Femur (tissue), 1 donor: ENCODE data around the gene TBC1D1.
"Not testable (repeated sequence)": the region's sequence is repeated elsewhere in the genome, so short reads cannot be mapped to it uniquely, and the experiment has no call there.

Source experiments
- DNase-seq: peaks from one replicate; pipeline ENCODE4 v3.0.0-alpha.2; 2017

The TBC1D1 gene

DNA sequence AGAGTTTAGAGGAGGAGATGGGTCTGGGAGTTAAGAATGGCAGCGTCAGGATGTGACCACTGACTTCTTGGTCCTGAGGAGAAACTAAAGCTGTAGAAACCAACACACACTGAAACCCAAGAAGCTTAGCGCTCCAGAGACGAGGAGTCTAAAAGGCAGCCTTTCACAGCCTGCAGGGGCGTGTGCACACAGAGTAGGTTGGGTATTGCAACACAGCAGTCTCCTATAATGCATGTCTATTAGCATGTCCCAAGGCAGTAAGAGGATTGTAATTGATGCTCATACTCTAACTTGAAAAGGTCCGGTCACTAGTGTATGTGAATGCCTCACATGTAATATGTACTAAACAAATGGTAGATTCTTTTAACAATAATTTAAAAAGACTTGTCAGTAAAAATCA lies 126.7 kb downstream of the TBC1D1 start:
- DNase-seq = no peak

DNA sequence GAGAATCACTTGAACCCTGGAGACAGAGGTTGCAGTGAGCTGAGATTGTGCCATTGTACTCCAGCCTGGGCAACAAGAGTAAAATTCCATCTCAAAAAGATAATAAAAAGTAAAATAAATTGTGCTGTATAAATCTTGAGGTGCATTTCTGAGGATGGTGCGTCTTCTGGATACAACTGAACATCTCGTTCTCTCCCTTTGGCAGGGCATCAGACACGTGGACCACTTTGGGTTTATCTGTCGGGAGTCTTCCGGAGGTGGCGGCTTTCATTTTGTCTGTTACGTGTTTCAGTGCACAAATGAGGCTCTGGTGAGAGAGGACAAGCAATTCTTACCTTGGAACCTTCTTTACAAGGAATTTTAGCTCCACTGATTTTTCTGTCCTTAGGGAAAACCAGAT lies 129.5 kb downstream of the TBC1D1 start:
- no peak for DNase-seq

DNA sequence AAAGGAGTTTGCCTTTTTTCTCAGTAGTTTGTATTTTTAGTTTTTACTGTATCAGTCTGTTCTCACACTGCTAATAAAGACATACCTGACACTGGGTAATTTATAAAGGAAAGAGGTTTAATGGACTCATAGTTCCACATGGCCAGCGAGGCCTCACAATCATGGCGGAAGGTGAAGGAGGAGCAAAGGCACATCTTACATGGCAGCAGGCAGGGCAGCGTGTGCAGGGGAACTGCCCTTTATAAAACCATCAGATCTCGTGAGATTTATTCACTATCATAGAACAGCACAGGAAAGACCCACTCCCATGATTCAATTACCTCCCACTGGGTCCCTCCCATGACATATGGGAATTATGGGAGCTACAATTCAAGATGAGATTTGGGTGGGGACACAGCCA lies 130.1 kb downstream of the TBC1D1 start:
- DNase-seq = not testable (repeated sequence)

DNA sequence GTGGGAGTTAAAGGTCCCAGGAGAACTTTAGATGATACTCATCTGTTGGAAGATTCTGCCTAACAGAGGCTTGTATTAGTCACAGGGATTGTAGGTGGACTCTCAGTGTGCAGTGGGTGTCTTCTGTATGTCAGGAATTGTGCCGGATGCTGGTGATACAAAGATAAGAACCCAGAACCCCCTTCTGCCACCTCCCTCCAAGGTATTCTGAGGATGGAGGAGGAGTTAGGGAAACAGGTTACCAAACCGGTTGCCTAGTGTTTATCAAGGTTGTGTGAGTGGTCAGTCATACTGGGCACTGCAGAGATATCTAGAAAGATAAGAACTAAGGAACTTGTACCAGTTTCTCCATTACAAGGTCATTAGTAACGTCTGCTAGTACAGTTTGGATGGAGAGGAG lies 130.9 kb downstream of the TBC1D1 start:
- DNase-seq = no peak

DNA sequence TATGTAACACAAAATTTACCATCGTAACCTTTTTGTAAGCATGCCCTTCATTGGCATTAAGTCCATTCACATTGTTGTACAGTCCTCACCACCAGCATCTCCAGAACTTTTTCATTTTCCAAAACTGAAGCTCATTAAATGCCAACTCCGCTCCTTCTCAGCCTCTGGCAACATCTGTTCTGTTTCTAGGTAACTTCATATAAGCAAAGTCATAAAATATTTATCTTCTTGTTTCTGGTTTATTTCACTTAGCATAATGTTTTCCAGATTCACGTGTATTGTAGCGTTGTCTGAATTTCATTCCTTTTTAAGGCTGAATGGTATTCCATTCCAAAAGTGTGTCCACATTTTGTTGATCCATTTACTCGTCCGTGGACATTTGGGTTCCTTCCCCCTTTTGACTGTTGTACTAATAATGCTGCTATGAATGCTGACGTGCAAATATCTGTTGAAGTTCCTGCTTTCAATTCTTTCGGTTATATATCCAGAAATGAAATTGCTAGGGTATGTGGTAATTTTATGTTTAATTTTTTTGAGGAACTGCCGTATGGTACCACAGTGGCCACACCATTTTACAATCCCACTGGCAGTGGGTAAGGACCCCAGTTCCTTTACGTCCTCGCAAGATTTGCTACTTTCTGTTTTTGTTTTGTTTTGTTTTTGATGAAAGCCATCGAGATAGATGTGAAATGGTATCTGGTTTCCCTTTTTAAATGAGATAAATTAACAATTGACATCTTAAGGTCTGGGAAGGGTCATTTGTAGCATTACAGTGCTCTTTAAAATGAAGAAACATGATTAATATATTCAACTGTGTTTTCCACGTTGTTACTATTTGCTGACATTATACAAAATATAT lies 132.7 kb downstream of the TBC1D1 start:
- no peak for DNase-seq

DNA sequence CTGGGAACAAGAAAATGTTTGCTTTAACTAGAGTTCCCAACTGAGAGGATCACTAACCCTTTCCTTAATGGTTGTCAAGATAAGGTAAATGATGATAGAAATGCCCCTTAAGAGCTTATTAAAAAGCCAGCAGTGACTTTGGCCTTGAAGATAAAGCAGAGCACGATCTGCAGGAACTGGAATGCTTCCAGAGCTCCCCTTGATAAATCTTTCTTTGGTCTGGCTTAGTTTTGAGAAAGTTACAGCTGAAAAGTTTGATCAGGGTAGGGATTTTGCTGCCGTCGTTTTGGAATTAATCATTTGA lies 133.3 kb downstream of the TBC1D1 start:
- no peak for DNase-seq

DNA sequence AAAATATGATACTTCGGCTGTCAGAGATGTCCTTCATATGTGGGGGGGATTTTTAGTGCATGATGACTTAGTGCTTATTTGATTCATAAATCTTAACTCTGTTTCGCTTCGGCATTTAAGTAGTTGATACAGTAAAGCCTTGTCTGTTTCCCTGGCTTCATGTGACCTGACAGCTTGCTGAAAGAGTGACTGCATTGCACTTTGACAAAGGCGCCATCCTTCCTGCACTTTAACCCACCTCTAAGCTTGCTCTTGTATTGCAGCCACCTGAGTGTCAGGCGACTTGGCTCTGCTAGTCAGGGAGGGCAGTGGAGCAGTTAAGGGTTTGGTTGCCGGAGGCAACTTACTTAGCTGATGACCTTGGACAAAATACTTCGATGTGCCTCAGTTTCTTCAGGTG lies 134.8 kb downstream of the TBC1D1 start:
- no peak for DNase-seq

DNA sequence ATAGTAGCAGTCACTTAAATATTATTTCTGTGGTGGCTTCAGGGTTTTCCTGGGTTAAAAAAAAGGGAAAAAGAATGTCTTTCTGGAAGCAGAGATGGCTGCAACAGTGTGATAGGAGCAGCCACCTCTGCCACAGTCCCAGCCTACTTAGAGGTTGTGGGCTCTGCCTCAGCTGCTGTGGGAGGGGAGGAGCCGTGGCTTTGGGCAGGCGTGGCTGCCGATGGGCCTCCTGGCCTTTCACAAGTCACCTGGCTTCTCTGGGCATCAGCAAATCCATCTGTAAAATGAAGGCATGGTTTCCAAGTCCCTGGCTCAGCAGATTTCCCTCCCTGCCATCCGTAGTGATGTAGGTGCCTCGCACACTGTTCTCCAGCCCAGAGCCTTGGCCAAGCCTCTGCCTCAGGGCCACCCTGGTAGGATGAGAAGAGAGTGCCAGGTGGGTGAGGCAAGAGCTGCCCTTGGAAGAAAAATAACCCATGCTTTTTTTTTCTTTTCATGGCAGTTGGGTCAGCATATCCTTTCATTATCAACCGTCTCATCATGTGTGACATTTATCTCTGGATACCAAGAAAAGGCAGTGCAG lies 135.4 kb downstream of the TBC1D1 start:
- no peak for DNase-seq

DNA sequence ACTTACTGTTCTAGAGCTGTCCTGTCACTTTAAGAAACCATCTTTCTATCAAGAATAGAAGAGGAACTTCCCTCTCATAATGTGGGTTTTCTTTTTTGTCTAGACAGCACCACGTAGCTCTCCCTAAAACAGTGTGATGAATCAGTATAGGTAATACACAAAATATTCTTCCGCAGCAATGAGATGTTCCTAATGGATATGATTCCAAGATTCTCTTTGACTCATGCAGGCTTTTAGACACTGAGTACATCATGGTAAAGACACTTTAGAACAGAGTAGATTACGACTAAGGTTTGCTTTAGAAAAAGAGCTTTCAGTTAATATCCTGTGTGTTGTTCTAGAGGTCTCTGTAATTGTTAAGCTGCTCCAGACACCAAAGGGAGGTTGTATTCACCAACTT lies 139.1 kb downstream of the TBC1D1 start:
- no peak for DNase-seq

DNA sequence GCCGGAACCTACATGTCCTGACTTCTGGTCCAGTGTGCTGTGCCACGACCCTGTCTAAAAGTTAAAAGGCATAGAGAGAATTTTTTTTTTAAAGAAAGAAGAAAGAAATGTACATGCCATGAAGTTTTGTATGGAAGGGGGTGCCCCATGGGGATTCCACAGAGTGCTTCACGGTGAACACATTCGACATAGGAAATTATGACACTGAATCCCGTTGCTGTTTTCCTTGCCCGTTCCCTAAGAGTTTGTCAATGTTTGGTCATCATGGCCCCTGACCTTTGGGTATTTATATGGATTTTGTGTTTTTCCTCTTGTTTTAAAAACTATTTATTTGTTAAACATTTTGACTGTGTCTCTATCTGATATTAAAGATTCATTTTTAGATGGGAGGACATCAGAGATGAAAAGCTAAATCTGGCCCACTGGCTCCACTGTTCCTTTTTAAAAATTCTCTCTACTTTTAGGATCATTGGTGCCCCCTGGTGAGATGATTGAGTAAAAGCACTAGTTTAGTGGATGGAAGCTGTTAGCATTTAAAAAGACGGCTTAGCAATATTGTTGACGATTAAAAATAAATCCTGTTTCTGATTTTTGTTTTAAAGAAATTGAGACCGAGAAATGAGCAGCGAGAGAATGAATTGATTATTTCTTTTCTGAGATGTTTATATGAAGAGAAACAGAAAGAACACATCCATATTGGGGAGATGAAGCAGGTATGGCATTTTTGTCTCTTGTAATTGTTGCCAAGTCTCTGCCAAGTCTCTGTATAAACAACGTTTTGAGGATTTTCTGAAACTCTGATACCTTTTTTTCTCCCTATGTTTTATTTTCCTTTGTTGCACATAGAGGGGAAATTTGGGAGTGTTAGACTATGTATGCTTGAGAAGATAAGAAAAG lies 144.3 kb downstream of the TBC1D1 start:
- DNase-seq = no peak

DNA sequence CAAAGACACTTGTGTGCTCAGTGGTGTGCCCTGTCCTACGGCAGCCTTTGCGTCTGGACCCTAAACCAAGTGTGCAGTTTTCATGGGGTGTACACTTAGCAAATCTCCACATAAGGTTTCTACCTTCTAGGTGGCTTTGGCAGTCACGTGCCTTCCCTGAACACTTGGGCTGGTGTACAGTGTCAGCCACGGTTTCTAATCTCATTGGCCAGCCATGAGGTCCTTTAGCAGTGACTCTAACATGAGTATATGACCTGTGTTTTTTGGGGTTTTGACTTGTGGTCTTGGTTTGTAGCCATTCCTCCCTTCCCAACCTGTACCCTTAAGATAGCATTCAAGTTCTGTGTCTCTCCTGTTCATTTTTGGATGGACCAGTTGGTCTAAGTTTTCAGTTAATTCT lies 145.7 kb downstream of the TBC1D1 start:
- DNase-seq = no peak

DNA sequence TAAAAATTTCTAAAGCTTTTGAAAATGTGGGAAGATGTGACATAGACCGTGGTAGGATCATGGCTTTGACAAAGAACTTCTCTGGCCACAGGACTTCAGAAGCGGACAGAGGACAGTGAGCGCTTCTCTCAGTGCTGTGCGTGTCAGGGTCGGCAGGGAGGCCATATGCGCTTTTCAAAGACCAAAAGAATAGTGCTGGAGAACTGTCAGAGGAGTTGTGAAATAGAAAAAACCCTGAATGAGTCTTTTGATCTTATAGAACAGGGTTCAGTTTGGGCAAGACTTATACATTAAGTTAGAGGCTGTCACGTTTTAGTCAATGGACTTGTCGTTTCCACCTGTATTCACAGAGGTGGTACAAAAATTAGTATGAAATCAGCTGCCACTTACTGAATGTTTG lies 146.7 kb downstream of the TBC1D1 start:
- DNase-seq = no peak

DNA sequence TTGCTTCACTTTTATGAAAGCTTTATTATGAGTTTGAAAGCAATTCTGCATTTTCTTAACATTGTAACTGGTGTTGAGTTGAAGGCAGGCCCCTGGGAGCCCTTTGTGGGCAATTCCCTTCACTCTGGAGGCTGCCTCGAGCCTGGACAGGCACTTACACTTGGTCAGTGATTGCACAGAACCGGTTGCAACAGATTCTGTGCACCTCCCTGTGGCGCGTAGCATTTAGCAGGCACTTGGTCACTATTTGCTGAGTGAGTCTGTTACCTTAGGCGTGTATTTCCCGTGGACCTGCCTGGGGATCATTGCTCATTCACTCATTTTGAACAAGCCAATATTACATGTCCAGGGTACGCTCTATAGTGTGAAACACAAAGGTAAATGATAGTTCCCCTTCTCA lies 149.7 kb downstream of the TBC1D1 start:
- DNase-seq = no peak

DNA sequence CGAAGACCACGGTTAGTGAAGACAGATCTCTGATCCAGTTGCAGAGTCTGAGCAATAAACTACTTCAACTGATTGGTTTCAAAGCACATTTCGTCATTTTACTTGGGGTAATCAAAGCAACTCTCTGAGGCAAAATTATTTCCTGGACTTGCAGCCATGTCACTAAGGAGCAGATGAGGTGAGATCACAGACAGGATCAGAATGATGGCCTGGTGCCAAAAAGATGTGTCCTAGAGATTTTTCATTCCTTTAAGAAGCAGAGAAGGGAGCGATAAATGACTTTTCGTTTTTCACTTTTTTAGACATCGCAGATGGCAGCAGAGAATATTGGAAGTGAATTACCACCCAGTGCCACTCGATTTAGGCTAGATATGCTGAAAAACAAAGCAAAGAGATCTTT lies 153.2 kb downstream of the TBC1D1 start:
- DNase-seq = no peak

DNA sequence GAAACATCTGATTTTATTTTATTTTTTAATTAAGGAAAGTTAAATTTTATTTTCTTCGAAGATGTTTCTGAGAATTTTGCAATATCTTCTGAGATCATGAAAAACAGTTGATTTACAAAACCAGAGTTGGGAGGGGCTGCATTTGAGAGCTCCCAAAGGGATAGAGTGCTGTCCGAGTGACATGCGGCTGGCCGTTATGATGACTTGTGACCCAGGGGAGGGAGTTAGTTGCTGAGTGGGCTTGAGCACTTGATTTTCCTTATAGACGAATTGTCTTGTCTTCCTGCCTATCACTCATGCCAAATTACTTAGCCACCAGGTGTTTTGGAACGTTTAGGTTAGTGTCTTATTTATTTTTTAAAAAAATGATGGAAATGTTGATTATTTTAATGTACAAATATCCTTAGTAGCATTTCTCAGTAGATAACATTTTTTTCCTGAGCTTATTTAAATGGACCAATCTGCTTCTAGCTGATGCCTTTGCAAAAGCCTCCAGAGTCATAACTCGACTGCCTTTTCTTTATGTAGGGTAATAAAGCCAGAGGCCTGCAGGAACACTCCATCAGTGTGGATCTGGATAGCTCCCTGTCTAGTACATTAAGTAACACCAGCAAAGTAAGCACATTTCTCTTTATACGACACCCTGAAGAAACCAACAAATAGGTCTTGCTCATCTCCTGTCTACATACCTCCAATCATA lies 154.6 kb downstream of the TBC1D1 start:
- no peak for DNase-seq

DNA sequence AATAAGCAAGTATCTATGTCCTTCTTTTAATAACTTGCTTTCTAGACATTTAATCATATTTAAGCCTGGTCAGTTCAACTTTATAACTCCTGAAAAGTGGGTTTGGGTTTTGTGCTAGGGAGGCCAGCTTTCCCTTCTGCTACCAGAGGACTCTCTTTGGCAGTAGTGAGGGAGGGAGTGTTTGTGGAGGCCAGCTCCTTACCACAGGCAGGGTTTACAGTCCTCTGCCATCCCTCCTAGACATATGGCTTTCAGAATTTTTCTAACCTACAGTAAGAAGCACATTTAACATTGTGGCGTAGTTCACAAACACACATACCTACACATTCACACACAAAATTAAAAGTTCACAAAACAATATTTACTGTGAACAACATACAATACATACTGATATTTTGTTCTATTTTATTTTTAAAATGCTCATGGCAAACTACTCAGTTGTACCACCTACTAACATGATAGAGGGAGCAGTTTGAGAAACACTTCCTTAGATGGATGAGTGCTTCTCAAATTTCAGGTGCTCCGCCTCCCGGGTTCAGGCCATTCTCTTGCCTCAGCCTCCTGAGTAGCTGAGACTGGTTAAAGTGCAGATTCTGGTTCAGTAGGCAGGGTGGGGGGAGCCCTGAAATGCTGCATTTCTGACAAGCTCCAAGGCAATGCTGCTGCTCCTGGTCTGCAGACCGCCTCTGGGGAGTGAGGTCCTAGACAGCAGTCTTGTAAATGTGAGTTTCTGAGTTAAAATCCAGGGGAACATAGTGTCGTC lies 156.0 kb downstream of the TBC1D1 start:
- DNase-seq = no peak

DNA sequence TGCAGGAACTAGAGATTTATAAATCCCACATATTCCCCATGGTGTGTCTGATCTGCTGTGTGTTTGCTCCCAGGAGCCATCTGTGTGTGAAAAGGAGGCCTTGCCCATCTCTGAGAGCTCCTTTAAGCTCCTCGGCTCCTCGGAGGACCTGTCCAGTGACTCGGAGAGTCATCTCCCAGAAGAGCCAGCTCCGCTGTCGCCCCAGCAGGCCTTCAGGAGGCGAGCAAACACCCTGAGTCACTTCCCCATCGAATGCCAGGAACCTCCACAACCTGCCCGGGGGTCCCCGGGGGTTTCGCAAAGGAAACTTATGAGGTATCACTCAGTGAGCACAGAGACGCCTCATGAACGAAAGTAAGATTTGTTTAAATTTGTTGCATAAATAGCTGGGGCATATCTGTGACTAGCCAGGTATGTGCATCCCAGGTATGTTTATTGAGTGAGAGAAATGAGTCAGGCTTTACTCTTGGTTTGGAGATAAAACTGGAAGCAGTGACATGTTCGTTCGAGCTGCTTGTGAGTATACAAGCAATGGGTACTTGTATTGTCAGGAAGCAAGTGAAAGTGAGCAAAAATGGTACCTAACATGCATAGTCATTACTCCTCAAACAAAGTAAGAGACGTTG lies 158.8 kb downstream of the TBC1D1 start:
- DNase-seq = no peak

DNA sequence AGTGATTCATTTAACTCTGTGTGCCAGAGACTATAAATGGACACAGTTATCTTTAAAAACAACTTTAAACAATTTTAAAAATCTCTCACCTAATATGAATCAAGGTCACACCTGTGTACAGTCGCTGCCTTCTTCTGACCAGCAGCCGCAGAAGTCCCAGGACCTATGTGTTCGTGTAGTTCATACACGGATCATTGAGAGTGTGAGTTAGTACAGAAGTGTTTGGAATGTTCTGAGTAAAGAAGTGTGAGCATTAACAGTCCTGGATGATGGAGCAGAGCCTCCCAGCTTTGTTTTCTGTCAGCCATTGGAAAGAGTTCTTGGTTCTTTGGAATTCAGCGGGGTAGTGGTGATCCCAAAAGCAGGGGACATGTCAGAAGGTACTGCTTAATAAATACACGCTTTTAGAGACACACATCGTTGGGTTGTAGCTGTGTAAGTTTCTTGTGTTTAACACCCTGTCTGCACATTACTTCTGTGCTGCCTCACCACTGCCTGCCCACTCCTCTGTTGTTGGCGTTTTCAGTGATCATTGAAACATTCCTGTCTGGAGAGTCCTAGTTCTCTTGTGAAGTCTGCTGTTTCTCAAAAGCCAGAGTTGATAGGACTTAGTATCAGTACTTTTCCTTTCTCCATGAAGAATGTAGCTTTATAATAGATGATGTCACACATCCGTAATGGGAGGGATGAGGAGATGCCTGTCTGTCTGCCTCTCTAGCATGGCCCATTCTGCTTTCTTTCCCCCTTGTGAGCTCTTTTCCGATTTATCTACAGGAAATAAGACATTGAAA lies 159.9 kb downstream of the TBC1D1 start:
- no peak for DNase-seq

DNA sequence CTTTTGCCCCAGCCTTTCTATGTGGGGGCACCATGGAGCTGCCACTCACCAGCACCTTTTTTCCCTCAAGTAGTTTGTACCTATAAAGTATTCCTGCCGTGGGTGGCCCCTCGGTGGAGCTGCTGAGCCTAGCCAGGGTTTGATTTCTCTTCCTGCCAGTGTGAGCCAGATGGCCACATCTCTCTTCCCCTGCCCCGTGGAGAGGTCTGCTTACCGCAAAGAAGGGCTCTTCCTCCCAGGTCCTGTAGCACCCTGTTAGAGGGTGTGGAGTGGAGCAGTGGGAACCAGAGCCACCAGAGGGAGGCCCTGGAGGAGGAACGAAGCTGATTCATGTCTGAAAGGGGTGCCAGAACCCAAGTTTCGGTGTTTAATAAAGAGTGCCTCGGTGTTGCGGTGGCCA lies 164.7 kb downstream of the TBC1D1 start:
- no peak for DNase-seq

DNA sequence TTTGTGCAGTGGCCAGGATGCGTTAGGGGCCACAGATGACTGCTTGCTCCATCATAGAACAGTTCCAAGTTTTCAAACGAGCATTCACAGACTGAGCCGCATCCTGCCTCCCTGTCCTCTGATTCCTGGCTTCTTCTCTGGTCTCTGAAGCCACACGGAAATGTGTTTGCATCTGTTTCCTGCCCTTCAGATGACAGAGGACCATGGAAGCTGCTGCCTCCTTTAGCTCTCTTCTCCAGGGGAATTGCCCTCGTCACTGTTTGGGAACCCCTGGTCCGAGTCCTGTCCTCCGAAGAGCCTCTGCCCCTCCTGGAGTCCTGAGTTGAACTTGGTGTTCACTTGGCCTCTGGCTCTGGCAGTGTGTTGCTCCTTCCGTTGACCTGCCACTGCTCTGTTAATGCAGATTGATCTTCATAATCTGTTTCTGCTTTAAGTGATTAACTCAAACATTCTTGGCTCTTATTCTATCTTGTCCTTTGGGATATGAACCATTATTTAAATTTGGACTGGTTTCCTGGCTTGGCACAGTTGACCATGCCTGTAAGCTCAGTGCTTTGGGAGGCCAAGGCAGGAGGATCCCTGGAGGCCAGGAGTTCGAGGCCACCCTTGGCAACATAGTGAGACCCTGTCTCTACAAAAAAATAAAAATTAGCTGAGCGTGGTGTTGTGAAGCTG lies 165.3 kb downstream of the TBC1D1 start:
- peak; percentile 51 for DNase-seq

DNA sequence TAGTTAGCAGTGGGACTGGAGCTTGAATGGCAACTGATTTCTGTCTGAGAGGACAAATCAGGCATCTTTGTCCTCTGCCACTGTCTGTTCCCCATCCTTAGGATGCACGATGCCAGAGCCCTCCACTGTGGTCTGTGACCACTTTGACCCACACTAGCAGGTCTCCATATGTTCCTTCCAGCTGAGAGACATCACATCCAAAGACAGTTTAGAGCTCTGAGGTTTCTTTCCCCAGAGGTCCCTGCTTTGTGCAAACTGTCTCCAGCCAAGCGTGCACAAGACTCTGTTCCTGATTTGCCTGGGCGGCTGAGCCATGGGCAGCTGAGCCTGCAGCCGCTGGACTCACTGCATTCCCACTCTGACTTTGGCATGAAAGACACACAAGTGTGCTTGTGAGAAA lies 167.3 kb downstream of the TBC1D1 start:
- DNase-seq = no peak
